SIG-M5 (cell line): Measurements from ENCODE around the gene ADH7.

Experiments used
- DNase-seq: peaks from one replicate; lab custom pipeline; 2025; lab: John Stamatoyannopoulos, UW

Gene ADH7

GRCh38 chr4:99435154-99435553, at the start of gene ADH7:
Gene ADH7, minus strand, starts transcription at chr4:99435342. Its CDS starts 109 bp downstream, at chr4:99435233.
- no peak for DNase-seq

GRCh38 chr4:99483636-99484035, 48.5 kb upstream of the ADH7 start:
- DNase-seq, result no peak

DNA sequence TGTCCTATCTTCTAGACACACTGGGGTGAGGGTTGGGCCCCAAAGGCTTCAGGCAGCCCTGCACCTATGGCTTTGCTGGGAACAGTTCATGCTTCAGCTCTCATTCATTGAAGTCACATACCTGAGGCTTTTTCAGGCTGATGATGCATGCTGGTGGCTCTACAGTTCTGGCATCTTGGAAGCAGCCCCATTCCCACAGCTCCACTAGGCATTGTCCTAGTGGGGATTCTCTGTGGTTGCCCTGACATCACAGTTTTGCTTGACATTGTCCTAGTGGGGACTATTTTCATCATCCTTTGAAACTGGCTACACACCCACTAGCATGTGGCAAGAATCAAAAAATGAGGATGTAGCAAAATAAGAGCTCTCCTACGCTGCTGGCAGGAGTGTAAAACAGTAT, 38.0 kb upstream of the ADH7 start:
- no peak for DNase-seq

GRCh38 chr4:99471896-99472295, 36.8 kb upstream of the ADH7 start:
- no peak for DNase-seq

DNA sequence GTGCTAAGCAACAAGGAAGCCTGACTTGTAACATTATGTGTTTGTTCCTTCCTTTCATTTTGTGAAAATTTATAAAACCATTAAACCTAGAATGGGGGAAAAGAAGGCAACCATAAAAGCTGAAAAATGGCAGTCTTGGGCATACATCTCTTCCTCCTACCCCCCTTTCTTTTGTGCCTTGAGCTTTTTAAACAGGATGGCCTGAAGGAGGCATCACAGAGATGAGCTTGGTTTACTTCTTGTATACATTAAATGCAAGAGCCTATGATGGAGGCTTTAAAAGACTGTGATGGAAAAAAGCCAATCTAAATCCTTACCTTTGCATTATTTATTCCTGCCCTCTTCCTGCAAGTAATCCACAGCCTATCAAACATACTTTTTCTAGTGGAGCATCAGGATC, 36.2 kb upstream of the ADH7 start:
- no peak for DNase-seq

DNA sequence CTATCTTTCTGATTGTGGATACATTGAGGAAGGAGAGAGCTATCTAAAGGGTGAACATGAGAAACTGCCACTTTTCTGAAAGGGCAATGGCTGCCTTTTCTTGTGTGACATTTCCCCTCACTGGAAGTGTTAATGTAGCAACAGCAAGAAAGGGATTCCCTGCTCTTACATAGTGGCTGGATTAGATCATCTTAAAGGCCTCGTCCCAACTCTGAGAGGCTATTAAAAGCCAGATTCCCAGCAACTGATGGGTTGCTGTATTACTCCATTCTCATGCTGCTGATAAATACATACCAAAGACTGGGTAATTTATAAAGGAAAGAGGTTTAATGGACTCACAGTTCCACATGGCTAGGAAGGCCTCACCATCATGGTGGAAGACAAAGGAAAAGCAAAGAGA, 33.7 kb upstream of the ADH7 start:
- no peak for DNase-seq

GRCh38 chr4:99467887-99468286, 32.7 kb upstream of the ADH7 start:
- no peak for DNase-seq

GRCh38 chr4:99463566-99463965, 28.4 kb upstream of the ADH7 start:
- DNase-seq, result no peak

- DNase-seq, result no peak
Observed at GRCh38 chr4:99462875-99463464, 27.8 kb upstream of the ADH7 start.

- DNase-seq, result no peak
Observed at GRCh38 chr4:99461623-99462401, 26.7 kb upstream of the ADH7 start.

DNA sequence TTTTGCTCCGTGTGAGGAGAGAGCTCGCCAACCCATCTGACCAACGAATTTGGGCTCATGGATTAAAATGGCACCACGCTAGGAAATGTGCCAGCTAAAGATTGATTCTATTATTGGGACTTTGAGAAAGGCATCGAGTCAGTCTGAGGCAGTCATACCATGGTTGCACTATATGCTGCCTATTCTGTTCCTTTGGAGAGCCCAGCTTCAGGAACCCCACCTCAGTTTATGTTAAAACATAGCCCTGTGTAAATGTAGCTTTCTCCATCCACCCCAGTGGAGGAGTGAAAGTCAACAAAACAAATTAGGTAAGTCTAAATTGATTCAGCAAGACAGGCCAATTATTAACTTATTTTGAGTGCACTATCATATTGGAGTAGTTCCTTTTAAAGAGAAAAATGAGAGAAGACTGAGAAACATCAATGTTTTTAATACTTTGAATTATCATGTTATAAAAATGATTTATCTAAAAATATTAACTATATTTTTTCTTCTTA, 24.5 kb upstream of the ADH7 start:
- DNase-seq, result no peak

DNA sequence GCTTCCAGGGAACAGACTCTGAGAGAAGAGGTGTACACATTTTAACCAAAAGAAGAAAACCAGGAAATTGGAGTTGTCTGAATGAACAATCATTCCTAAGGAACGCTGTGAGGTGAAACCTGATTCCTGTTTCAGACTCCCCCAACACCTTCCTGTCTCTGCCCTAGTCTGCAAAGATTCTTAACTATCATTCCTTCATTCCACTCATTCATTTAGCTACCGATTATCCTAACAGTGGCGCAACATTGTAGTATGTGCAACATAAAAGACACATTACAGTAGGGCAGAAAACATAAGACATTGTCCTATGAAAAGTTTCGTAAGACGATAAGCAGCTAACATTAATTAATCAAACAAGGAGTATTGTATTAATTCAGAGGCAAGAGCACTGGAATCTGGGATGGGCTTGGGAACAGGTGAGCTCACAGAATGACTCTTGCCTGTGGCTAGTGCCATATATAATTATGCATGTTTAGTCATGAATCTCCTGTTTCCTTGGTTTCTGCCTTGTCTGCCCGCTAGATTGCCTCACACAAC, 23.8 kb upstream of the ADH7 start:
- no peak for DNase-seq

- DNase-seq, result no peak
Observed at GRCh38 chr4:99457676-99458075, 22.5 kb upstream of the ADH7 start.

DNA sequence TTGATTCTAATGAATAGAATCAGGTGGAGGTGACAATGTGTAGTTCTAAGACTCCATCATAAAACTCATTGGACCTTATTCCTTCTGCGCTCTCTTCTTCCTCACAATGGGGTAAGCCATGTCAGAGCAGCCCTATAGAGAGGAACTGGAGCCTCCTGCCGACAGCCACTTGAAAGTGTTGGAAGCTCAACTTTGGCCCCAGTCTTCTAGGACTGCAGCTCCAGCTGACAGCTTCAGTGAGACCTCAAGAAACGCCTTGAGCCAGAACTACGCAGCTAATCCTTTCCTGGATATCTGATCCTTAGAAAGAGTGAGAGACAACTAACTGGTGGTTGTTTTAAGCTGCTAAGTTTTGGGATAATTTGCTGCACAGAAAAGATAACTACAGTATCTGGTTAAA, 22.1 kb upstream of the ADH7 start:
- no peak for DNase-seq

DNA sequence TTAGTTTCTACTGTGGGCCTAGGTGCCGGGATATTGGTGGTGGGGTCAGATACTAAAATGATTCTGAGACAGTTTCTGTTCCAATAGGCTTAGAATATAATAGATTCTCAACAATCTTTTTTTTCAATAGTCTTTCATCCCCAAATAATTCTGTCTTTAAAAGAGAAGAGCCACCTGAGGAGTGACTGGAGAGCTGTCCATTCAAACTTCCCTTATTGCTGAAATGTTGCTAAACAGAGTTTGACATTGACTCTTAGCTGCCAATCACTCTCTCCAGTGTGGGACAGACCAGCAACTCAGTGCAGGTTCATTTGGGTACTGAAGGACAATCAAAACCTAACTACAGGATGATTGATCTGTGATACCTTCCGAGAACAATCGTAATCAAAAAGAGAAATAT, 12.4 kb upstream of the ADH7 start:
- no peak for DNase-seq

DNA sequence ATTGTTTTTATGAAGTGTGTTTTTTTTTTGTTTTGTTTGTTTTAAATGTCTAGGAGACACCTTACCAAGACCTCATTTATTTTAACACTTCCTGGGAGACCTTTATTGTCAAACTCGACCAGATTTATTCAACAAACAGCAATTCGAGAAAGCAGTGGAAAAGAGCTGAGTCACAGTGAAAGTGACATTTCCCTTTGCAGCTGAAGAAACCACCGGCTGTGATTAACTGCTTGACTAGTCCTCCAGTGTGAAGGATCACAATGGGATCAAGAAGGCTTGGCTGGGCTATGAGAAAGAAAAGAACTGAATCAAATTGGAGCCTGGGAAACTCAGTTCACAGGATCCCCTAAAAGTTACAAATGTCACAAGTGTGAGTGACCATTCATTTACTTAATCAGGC, 11.9 kb upstream of the ADH7 start:
- no peak for DNase-seq

DNA sequence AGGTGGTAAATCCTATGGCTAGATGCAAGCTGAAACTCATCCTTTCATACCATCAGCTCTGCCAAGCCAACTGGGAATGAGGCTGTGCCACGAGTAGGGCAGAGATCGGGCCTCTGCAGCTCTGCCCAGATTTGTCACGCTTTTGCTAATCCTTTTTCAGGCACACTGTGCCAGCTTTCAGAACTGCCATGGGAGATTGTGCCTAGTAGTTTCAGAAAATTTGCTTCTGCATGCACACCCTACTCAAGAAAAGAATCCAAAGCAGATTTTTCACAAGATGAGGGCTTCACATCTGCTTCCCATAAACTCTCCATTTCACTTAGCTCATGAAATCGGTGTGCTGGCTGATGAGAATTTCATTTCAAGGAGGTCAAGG, 3.3 kb upstream of the ADH7 start:
- DNase-seq, result no peak

DNA sequence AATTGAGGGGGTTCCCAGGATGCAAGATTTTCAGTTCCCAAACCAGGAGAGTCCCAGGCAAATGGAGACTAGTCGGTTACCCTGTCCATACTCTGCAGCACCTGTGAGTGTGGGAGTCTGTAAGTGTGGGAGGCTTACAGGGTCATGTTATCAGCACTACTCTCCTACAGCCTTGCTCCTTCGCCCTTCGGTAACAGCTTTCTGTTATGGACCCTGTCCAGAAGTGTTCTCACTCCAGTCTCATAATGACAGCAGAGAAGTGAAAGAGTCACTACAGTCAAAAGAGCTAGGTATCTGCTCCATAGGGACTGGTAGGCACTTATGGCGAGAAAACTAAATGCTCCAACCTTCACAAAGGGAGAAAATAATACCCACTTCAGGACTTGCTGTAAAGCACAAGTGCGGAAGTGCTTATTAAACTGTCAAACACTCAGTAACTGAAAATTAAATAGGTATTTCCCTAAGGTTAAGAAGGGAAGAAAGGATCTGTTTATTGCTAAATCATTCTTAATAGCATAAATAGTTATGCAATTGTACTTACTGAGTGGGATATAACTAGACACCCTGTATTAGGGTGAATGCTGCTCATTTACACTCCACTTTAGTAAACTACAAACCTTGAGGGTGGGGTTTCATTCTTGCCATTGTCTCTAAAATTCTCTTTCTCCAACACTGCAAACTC, 2.7 kb upstream of the ADH7 start:
- no peak for DNase-seq

DNA sequence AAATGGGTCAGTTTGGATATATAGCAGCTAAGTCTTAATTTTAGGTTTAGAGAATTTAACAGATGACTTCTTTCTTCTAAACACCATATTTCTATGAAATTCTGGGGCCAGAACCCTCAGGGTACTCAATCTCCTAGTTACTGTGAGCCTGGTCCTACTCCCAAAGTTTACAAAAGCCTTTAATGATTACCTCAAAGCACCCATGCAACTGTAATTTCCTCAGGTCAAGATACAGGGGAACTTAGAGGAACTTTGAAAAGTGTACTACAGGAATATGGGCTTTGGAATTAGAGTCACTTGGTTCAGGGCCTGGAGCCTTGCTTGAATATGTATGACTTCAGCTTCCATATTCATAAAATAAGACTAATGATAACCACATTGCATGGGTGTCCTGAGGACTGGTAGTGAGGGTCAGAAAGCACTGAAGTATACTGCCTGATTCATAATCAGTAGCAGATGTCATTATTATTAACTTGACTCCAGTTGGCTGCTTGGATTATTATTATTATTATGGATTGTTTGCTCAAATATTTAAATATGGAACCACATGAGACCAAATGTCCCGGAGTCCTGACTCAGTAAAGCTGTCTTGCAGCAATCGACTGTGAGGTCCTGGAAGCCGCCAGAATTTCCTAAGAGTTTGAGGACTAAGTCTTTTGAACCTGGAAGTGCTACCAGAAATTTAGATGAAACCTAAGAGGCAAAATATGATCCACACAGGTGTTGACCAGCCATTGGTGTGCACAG, 2.0 kb upstream of the ADH7 start:
- no peak for DNase-seq

GRCh38 chr4:99436462-99436861, 1.3 kb upstream of the ADH7 start:
- no peak for DNase-seq

DNA sequence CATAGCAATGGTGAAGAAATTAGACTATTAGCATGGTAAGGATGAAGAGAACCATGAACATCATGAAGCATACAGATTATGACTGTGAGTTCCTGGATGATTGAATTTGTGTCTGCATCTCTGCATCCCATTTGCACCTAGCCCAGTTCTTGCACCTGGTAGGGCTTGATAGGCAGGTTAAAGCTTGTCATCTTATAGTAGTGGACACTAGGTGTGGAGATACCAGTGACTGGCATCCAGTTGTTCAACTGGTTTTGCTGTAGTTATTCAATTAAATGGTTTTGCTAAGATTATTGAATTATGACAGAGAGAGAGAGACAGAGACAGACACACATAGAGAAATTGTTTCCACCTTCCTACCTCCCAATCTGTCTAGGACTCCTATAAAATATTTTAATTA, 5.0 kb downstream of the ADH7 start:
- no peak for DNase-seq

- no peak for DNase-seq
Observed at GRCh38 chr4:99417125-99417524, 18.0 kb downstream of the ADH7 start.
